Stimulated activated CD4-positive, alpha-beta T cell treated with anti-CD3 and anti-CD28 coated beads, Interleukin-1b, Interleukin-23, amount 100 ng/mL, for 24 hours (primary cell): ENCODE measurements around the gene RIMBP2.

Experiments
- DNase-seq, 4 experiments: peaks; one replicate each; pipeline ENCODE4 v3.0.0-alpha.2; 2020; ENCODE audit warnings: low read depth in 4 of 4, low spot score in 1 of 4

Gene RIMBP2

GRCh38 chr12:130351326-130351725 is 364.8 kb downstream of the RIMBP2 start:
- no peak for DNase-seq

GRCh38 chr12:130350715-130351114 is 365.4 kb downstream of the RIMBP2 start:
- DNase-seq = no peak

GRCh38 chr12:130347588-130347987 is 368.5 kb downstream of the RIMBP2 start:
- DNase-seq = no peak
